NCI-H2081 treated with DMSO at 0.1 percent for 48 hours (cell line): ENCODE measurements around the gene PRXL2B.

Experiments
- DNase-seq: peaks from one replicate; lab custom pipeline; 2025; lab: John Stamatoyannopoulos, UW

PRXL2B gene

DNA sequence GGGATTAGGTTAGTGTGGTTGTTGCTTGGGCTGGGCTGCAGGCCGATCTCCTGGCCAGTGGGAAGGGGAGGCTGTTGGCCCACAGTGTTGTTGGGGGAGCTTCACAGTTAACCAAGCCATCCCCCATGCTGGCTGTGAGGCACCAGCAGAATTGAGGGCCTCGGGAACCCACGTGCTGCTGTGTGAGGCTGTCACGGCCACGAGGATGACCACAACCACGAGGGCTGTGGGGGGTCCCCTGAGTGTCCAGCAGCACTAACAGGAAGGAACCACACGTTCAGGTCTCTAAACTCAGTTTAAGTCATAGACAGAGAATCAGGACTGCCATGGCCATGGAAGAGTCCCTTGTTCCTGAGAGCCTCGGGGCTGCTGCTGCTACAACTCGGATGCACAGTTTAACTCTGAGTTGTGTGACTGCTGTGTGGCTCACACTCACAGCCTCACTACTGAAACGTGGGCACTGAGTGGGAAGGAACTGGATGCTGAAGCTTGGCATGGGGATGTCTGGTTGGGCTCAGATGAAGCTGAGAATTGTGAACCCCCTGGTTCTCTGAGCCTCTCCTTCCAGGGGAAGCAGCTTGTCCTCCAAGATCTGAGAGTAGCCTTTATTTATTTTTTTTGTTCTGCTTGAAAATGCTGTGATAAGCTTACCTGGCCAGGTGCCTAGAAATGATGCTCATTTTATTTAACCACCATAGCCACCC lies 51.0 kb downstream of the PRXL2B start:
- no peak for DNase-seq

- DNase-seq = no peak
Observed at GRCh38 chr1:2638466-2639115, 52.0 kb downstream of the PRXL2B start.

DNA sequence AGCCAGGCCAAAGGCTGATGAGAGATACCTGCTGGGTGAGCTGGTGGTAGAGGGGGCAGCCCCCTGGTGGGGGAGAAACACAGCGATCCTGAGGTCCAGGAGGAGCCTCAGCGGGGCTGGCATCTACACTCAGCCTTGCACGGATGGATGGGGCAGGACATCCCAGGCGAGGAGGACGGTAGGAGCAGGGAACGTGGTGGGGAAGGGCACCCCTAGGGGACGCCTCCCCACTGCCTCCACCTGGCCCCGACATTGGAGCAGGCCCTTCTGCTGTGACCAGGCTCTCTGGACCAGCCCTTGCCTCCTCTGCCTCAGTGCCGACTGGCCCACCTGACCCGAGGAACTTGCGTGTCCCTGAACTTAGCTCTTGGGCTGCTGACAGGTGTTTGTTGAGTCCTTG lies 52.6 kb downstream of the PRXL2B start:
- DNase-seq = no peak

DNA sequence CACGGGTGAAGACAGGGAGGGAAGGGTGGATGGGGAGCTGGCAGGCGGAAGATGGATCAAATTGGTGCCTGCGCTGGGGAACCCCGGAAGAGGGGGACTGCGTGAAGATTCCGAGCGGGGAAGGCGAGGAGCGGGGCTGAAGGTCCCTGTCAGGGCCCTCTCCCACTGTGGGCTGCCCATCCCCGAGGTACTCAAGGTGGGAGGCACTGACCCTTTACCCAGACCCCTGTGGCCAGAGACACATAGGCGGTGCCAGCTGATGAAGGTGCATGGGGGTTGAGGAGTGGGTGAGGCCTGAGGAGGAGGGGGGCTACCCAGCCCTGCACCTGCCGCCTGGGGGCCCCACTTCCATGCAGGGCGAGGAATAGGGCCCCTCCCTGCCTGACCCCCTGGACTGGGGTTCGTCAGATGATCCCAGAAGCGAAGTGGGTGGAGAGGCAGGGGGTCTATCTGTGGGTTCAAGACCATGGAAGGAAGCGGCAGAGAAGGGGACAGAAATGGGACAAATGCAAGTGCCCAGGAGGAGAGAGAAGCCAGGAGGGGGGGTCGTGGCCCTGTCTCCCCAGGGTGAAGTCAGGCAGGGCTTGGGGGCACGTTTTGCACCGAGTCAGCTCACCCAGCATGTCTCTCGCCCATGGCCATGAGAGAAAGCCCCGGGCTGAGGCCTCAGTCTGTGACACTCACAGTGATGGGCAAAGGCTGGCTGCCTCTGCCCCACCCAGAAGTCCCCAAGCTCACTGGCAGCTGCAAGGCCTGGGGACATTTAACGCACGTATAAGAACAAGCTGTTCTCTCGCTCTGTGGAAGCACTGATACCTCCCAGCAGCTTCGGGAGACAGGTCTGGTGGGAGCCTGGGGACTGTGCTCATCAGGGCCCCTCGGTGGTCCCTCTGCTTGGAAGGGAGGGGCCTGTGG lies 53.3 kb downstream of the PRXL2B start:
- no peak for DNase-seq

GRCh38 chr1:2640626-2641025 lies 54.0 kb downstream of the PRXL2B start:
- no peak for DNase-seq
